HepG2 (cell line): Measurements from ENCODE around the gene CCDC117. TPM values are rescaled to one million over a fixed set of nuclear protein-coding genes. Genes with fewer than 3 reads are reported as not detected.

Source experiments
- ATAC-seq: fragments of 200-7000 bp; cut with Tn5 transposase; 3 replicates; pipeline ENCODE4 v1.9.1; 2020; ENCODE audit warnings: mild to moderate bottlenecking, moderate library complexity
- BruUV-seq: library from RNA; stranded (reverse); fragments of 400-500 nt; replicated peaks from 2 replicates; lab custom pipeline; 2021; lab: Mats Ljungman, UMichigan
- CTCF ChIA-PET: fragments of 300-600 bp; formaldehyde crosslinking; extraction: SDS; loops from one replicate; lab custom pipeline; 2021; ENCODE audit warnings: low total read pairs, inconsistent platforms, low intra/inter-chr PET ratio; lab: Yijun Ruan, JAX
- POLR2A ChIA-PET: fragments of 350-600 bp; sonication (Branson Sonifier 250); formaldehyde crosslinking; loops from one replicate; lab custom pipeline; 2020; ENCODE audit warnings: antibody characterized with exemption, inconsistent platforms; lab: Yijun Ruan, JAX
- DNase-seq: peaks from one replicate; pipeline ENCODE4 v3.0.0-alpha.2; 2015; ENCODE audit warnings: low spot score
- FAIRE-seq: peaks from 3 replicates; lab custom pipeline; 2011; peaks lifted over from hg19 to GRCh38; lab: Jason Lieb, UNC
- H2AFZ ChIP-seq: one replicate; pipeline ENCODE4 v1.6.1; 2011; ENCODE audit warnings: low read length, inconsistent platforms
- H3K27ac ChIP-seq: fragments of 300-600 bp; 3 replicates; pipeline ENCODE4 v1.8.0; 2011; ENCODE audit warnings: mixed run types, mild to moderate bottlenecking, mixed read lengths, low read length, inconsistent platforms; ENCODE audit not compliant: insufficient read depth; ENCODE audit errors: extremely low read length
- H3K27me3 ChIP-seq, 2 experiments: fragments of 200-600 bp in 1 of 2; 2 replicates in 1 of 2; 3 replicates in 1 of 2; pipeline versions ENCODE4 v1.6.0 to v1.8.0; 2011; ENCODE audit warnings: low read length in 2 of 2, mild to moderate bottlenecking in 2 of 2, moderate library complexity in 2 of 2, inconsistent platforms in 1 of 2; ENCODE audit not compliant: insufficient read depth in 2 of 2, control insufficient read depth in 1 of 2
- H3K36me3 ChIP-seq, 2 experiments: fragments of 200-600 bp in 1 of 2; replicated peaks in 1 of 2; 2 replicates in 1 of 2; 3 replicates in 1 of 2; pipeline versions ENCODE4 v1.5.1 to v1.8.0; 2011; ENCODE audit warnings: low read length in 2 of 2, inconsistent platforms in 1 of 2; ENCODE audit not compliant: insufficient read depth in 2 of 2, control insufficient read depth in 1 of 2
- H3K4me1 ChIP-seq: 2 replicates; pipeline ENCODE4 v1.5.1; 2012; ENCODE audit warnings: low read length, inconsistent platforms; ENCODE audit not compliant: insufficient read depth
- H3K4me2 ChIP-seq: 2 replicates; pipeline ENCODE4 v1.6.0; 2011; ENCODE audit warnings: low read depth, low read length, inconsistent platforms
- H3K4me3 ChIP-seq, 3 experiments: fragments of 200-600 bp in 1 of 3; sonication (generic), shearing (Covaris generic) in 1 of 3; replicated peaks in 1 of 3; 2 replicates each; pipeline ENCODE4 v1.5.1; 2011 to 2016; ENCODE audit warnings: low read length in 3 of 3, inconsistent platforms in 2 of 3, low read depth in 2 of 3, mild to moderate bottlenecking in 2 of 3, control low read depth in 1 of 3, mixed read lengths in 1 of 3; ENCODE audit not compliant: insufficient read depth in 1 of 3
- H3K79me2 ChIP-seq: one replicate; pipeline ENCODE4 v1.6.1; 2011; ENCODE audit warnings: low read length, inconsistent platforms; ENCODE audit not compliant: insufficient read depth
- H3K9ac ChIP-seq: 2 replicates; pipeline ENCODE4 v1.6.0; 2011; ENCODE audit warnings: mild to moderate bottlenecking, low read depth, low read length, inconsistent platforms; ENCODE audit not compliant: insufficient read depth
- H3K9me3 ChIP-seq: 2 replicates; pipeline ENCODE4 v1.5.1; 2012; ENCODE audit warnings: mild to moderate bottlenecking, low read length
- H4K20me1 ChIP-seq: 2 replicates; pipeline ENCODE4 v1.6.0; 2011; ENCODE audit warnings: inconsistent platforms, mild to moderate bottlenecking, low read length, moderate library complexity; ENCODE audit not compliant: insufficient read depth
- FOXM1 ChIP-seq: sonication (generic); formaldehyde crosslinking; IDR thresholded peaks from 2 replicates; pipeline ENCODE4 v1.5.0; 2020; ENCODE audit warnings: missing genetic modification reagents
- KDM4B ChIP-seq: sonication (generic); formaldehyde crosslinking; IDR thresholded peaks from 2 replicates; pipeline ENCODE4 v1.4.0; 2020; ENCODE audit warnings: missing genetic modification reagents
- PHB2 ChIP-seq: fragments of 450-650 bp; IDR thresholded peaks from 2 replicates; pipeline ENCODE4 v1.6.1; 2018; ENCODE audit not compliant: partially characterized antibody
- SOX5 ChIP-seq: IDR thresholded peaks from 2 replicates; pipeline ENCODE4 v1.6.1; 2016; ENCODE audit warnings: borderline replicate concordance
- ZNF121 ChIP-seq: sonication (generic); formaldehyde crosslinking; IDR thresholded peaks from 2 replicates; pipeline ENCODE4 v1.5.0; 2020; ENCODE audit warnings: mild to moderate bottlenecking, missing genetic modification reagents
- ZNF615 ChIP-seq: sonication (generic); formaldehyde crosslinking; IDR thresholded peaks from 2 replicates; pipeline ENCODE4 v1.5.0; 2020; ENCODE audit warnings: mild to moderate bottlenecking, missing genetic modification reagents, borderline replicate concordance
- WGBS: methylation state at CpG from one replicate; pipeline ENCODE4 v1.1.6; 2017; ENCODE audit warnings: low lambda C conversion rate; 5-methylcytosine and 5-hydroxymethylcytosine counted together
- in situ Hi-C: cut with HindIII; loops from 2 replicates; pipeline ENCODE4 v1.10.0; 2017; ENCODE audit warnings: low pct_unique_long_range_greater_than_20kb; ENCODE audit not compliant: extremely low pct_ligation_motif_present
- intact Hi-C: fragments of 100-400 bp; cut with micrococcal nuclease; formaldehyde crosslinking; loops from one replicate; pipeline ENCODE4 v1.10.0; 2022; ENCODE audit not compliant: unreplicated experiment
- polyA plus RNA-seq, 8 experiments: library from polyadenylated mRNA; depleted of rRNA in 3 of 8; stranded (reverse) in 7 of 8; unstranded in 1 of 8; fragments of >200 nt; fragmentation: Illumina TruSeq in 4 of 8; extraction: Trizol in 4 of 8; gene quantifications; 2 replicates each; pipeline versions ENCODE4 v1.2.1 to v1.2.3, GENCODE V29; 2011 to 2016; ENCODE audit warnings: low read depth in 4 of 8, missing spikeins in 1 of 8, mixed read lengths in 1 of 8; ENCODE audit not compliant: insufficient read depth in 1 of 8
- total RNA-seq, 5 experiments: library from RNA; depleted of rRNA; stranded (reverse); fragments of >200 nt; fragmentation: Illumina TruSeq; extraction: Trizol; gene quantifications; 2 replicates each; pipeline ENCODE4 v1.2.3, GENCODE V29; 2016; ENCODE audit warnings: low read depth in 1 of 5
- TF ChIP-seq, protein P1 (sequence below): sonication (generic); formaldehyde crosslinking; IDR thresholded peaks from 2 replicates; pipeline ENCODE4 v1.4.0; 2020; ENCODE audit warnings: missing genetic modification reagents
- TF ChIP-seq, protein P2 (sequence below): sonication (generic); formaldehyde crosslinking; IDR thresholded peaks from 2 replicates; pipeline ENCODE4 v1.5.0; 2020; ENCODE audit warnings: mild to moderate bottlenecking, missing genetic modification reagents
- TF ChIP-seq, protein P3 (sequence below): sonication (generic); formaldehyde crosslinking; IDR thresholded peaks from 2 replicates; pipeline ENCODE4 v1.8.0; 2022; ENCODE audit warnings: low read depth, missing genetic modification reagents
- TF ChIP-seq, protein P4 (sequence below): sonication (generic); formaldehyde crosslinking; IDR thresholded peaks from 2 replicates; pipeline ENCODE4 v1.4.0; 2020; ENCODE audit warnings: missing genetic modification reagents

CCDC117 gene
- total and polyA plus RNA-seq, 2 of the 13 experiments (the other 11 are each of a cell fraction or from before 2014, with no cell fraction given): 12.6 to 34.2 TPM

DNA sequence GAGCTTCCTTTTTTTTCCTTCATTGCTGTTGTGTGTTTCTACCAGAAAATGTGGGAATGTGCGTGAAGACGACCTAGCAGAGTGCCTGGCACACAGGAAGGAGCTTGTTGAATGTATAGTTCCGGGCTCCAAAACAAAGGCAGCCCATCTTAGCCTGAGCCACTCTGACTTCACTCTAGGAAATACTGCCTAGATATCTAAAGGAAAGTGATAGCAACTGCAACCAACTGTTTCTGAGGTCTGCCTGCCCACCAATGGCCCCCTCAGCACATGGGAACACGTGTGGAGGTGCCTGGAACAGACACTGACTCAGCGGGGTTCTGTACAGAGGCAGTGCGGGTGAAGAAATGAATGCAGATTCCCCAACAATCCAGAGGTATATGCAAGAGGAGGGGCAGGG, 42.6 kb downstream of the CCDC117 start (continued):
- TF ChIP-seq, protein P1, sequence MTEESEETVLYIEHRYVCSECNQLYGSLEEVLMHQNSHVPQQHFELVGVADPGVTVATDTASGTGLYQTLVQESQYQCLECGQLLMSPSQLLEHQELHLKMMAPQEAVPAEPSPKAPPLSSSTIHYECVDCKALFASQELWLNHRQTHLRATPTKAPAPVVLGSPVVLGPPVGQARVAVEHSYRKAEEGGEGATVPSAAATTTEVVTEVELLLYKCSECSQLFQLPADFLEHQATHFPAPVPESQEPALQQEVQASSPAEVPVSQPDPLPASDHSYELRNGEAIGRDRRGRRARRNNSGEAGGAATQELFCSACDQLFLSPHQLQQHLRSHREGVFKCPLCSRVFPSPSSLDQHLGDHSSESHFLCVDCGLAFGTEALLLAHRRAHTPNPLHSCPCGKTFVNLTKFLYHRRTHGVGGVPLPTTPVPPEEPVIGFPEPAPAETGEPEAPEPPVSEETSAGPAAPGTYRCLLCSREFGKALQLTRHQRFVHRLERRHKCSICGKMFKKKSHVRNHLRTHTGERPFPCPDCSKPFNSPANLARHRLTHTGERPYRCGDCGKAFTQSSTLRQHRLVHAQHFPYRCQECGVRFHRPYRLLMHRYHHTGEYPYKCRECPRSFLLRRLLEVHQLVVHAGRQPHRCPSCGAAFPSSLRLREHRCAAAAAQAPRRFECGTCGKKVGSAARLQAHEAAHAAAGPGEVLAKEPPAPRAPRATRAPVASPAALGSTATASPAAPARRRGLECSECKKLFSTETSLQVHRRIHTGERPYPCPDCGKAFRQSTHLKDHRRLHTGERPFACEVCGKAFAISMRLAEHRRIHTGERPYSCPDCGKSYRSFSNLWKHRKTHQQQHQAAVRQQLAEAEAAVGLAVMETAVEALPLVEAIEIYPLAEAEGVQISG (CRISPR knock-in tag): no peak
- TF ChIP-seq FOXM1 (CRISPR knock-in tag) (no peak), KDM4B (no peak), ZNF615 (no peak), PHB2 (no peak), SOX5 (CRISPR knock-in tag) (no peak)

DNA sequence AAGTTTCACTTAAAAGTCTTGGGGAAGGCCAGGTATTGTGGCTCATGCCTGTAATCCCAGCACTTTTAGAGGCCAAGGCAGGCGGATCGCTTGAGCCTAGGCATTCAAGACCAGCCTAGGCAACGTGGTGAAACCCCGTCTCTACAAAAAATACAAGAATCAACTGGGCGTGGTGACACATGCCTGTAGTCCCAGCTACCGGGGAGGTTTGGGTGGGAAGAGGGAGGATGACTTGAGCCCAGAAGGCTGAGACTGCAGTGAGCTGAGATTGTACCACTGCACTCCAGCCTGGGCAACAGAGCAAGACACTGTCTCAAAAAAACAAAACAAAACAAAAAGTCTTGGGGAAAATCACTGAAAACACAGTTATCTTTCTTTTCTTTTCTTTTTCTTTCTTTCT, 43.2 kb downstream of the CCDC117 start:
- peak overlapping the region; percentile 98 for H3K27ac ChIP-seq
- no peaks in the 10 kb centered on the region for H3K9me3 ChIP-seq
- TF ChIP-seq, protein P2, sequence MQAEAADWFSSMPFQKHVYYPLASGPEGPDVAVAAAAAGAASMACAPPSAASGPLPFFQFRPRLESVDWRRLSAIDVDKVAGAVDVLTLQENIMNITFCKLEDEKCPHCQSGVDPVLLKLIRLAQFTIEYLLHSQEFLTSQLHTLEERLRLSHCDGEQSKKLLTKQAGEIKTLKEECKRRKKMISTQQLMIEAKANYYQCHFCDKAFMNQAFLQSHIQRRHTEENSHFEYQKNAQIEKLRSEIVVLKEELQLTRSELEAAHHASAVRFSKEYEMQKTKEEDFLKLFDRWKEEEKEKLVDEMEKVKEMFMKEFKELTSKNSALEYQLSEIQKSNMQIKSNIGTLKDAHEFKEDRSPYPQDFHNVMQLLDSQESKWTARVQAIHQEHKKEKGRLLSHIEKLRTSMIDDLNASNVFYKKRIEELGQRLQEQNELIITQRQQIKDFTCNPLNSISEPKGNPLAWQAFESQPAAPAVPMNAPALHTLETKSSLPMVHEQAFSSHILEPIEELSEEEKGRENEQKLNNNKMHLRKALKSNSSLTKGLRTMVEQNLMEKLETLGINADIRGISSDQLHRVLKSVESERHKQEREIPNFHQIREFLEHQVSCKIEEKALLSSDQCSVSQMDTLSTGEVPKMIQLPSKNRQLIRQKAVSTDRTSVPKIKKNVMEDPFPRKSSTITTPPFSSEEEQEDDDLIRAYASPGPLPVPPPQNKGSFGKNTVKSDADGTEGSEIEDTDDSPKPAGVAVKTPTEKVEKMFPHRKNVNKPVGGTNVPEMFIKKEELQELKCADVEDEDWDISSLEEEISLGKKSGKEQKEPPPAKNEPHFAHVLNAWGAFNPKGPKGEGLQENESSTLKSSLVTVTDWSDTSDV: no peak
- TF ChIP-seq ZNF121: peak; percentile 73
- TF ChIP-seq, protein P3, sequence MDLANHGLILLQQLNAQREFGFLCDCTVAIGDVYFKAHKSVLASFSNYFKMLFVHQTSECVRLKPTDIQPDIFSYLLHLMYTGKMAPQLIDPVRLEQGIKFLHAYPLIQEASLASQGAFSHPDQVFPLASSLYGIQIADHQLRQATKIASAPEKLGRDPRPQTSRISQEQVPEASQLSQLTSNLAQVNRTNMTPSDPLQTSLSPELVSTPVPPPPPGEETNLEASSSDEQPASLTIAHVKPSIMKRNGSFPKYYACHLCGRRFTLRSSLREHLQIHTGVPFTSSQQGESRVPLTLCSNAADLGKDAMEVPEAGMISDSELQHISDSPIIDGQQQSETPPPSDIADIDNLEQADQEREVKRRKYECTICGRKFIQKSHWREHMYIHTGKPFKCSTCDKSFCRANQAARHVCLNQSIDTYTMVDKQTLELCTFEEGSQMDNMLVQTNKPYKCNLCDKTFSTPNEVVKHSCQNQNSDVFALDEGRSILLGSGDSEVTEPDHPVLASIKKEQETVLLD (CRISPR knock-in tag): no peak
- TF ChIP-seq, protein P4, sequence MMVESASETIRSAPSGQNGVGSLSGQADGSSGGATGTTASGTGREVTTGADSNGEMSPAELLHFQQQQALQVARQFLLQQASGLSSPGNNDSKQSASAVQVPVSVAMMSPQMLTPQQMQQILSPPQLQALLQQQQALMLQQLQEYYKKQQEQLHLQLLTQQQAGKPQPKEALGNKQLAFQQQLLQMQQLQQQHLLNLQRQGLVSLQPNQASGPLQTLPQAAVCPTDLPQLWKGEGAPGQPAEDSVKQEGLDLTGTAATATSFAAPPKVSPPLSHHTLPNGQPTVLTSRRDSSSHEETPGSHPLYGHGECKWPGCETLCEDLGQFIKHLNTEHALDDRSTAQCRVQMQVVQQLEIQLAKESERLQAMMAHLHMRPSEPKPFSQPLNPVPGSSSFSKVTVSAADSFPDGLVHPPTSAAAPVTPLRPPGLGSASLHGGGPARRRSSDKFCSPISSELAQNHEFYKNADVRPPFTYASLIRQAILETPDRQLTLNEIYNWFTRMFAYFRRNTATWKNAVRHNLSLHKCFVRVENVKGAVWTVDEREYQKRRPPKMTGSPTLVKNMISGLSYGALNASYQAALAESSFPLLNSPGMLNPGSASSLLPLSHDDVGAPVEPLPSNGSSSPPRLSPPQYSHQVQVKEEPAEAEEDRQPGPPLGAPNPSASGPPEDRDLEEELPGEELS (CRISPR knock-in tag): no peak
- no peaks in the 10 kb centered on the region for H3K27me3 ChIP-seq
- intact Hi-C loops (no loop called here), in situ Hi-C loops (no loop called here)
- peak overlapping the region; percentile 63; the same call in 1 of the 2 replicates for H3K9ac ChIP-seq
- H3K36me3 ChIP-seq: no peaks in the 10 kb centered on the region
- BruUV-seq: no TSS peak
- POLR2A ChIA-PET: interaction anchor here (18.2 kb wide), 1 partner anchor 20 kb away, joined by 945 read pairs; the partner anchor contains the start of gene XBP1
- no peak overlapping the region for H3K4me2 ChIP-seq
- peaks cover 100% of the 10 kb centered on the region for H3K4me1 ChIP-seq
- no peak overlapping the region for H2AFZ ChIP-seq
- no peak overlapping the region for H3K4me3 ChIP-seq
- ATAC-seq (no peak), FAIRE-seq (no peak), DNase-seq (no peak)
- CTCF ChIA-PET: no interaction called here
- peaks cover 2% of the 10 kb centered on the region for H3K79me2 ChIP-seq
- 99% methylated on average over 6 of the region's 6 CpGs for WGBS
- no peaks in the 10 kb centered on the region for H4K20me1 ChIP-seq
